Measurements from ENCODE around the gene BTNL3.

The BTNL3 gene

GRCh38 chr5:181047288-181047687, 58.6 kb downstream of the BTNL3 start:
- DNase-seq (ENCODE audit: low spot score), result no peak

- no peak for DNase-seq (ENCODE audit: low spot score)
Observed at GRCh38 chr5:181047921-181048320, 59.3 kb downstream of the BTNL3 start.

GRCh38 chr5:181050016-181050415, 61.4 kb downstream of the BTNL3 start:
- no peak for DNase-seq (ENCODE audit: low spot score)

- no peak for DNase-seq (ENCODE audit: low spot score)
Observed at GRCh38 chr5:181051841-181052671, 63.4 kb downstream of the BTNL3 start.

GRCh38 chr5:181052672-181053487, 64.2 kb downstream of the BTNL3 start:
- no peak for DNase-seq (ENCODE audit: low spot score)

GRCh38 chr5:181053488-181054121, 65.0 kb downstream of the BTNL3 start:
- DNase-seq (ENCODE audit: low spot score), result no peak

- DNase-seq (ENCODE audit: low spot score), result no peak
Observed at GRCh38 chr5:181054138-181054537, 65.5 kb downstream of the BTNL3 start.

GRCh38 chr5:181054871-181055459, 66.3 kb downstream of the BTNL3 start:
- DNase-seq (ENCODE audit: low spot score), result no peak

Measured in pons (tissue), 1 donor.